SU-DHL-6 (cell line): ENCODE results near the gene C5orf58.

ENCODE experiments used
- CTCF ChIP-seq: fragments of 200-600 bp; sonication (generic); IDR thresholded peaks from one replicate; pipeline ENCODE4 v1.5.1; 2017; ENCODE audit warnings: antibody characterized with exemption, mild to moderate bottlenecking, low read length, moderate library complexity; ENCODE audit not compliant: insufficient read depth, poor library complexity, severe bottlenecking
- EZH2phosphoT487 ChIP-seq: fragments of 200-600 bp; sonication (generic), shearing (Covaris generic); conservative IDR thresholded peaks from 2 replicates; pipeline ENCODE4 v1.6.1; 2018; ENCODE audit warnings: mild to moderate bottlenecking, antibody characterized with exemption, low read length, moderate library complexity, mixed read lengths

- TF ChIP-seq CTCF (no peak), EZH2phosphoT487 (no peak)
These were observed 9.4 kb upstream of the C5orf58 start for GRCh38 chr5:170223360-170223759.
